Ishikawa (cell line): ENCODE data around the gene VAV3.

Experiments used
- CREB1 ChIP-seq: IDR thresholded peaks from 2 replicates; pipeline ENCODE4 v1.6.1; 2012; ENCODE audit warnings: low read depth
- EGR1 ChIP-seq: IDR thresholded peaks from 2 replicates; pipeline ENCODE4 v1.6.1; 2012
- EP300 ChIP-seq: IDR thresholded peaks from 2 replicates; pipeline ENCODE4 v1.6.1; 2012; ENCODE audit warnings: borderline replicate concordance
- FOXM1 ChIP-seq: IDR thresholded peaks from 2 replicates; pipeline ENCODE4 v1.6.1; 2012; ENCODE audit warnings: low read depth, borderline replicate concordance
- MAX ChIP-seq: IDR thresholded peaks from 2 replicates; pipeline ENCODE4 v1.6.1; 2012
- NFIC ChIP-seq: IDR thresholded peaks from 2 replicates; pipeline ENCODE4 v1.6.1; 2012
- RAD21 ChIP-seq: IDR thresholded peaks from 2 replicates; pipeline ENCODE4 v1.6.1; 2012; ENCODE audit warnings: low read depth
- REST ChIP-seq: IDR thresholded peaks from 2 replicates; pipeline ENCODE4 v1.6.1; 2012; ENCODE audit warnings: low read depth, mild to moderate bottlenecking
- TAF1 ChIP-seq: IDR thresholded peaks from 2 replicates; pipeline ENCODE4 v1.6.1; 2012; ENCODE audit warnings: low read depth, mild to moderate bottlenecking
- TEAD4 ChIP-seq: IDR thresholded peaks from 2 replicates; pipeline ENCODE4 v1.6.1; 2012

- no peak for TF ChIP-seq NFIC
- no peak for TF ChIP-seq REST
- no peak for TF ChIP-seq EP300
- no peak for TF ChIP-seq TAF1
- no peak for TF ChIP-seq MAX
- no peak for TF ChIP-seq EGR1
- no peak for TF ChIP-seq TEAD4
- no peak for TF ChIP-seq RAD21
- TF ChIP-seq CREB1 = no peak
- TF ChIP-seq FOXM1 = no peak
Measured at GRCh38 chr1:107662971-107663370, 302.0 kb downstream of the VAV3 start.
